HL-60 (cell line): ENCODE data around the gene ZNF446.

Experiments used
- DNase-seq, 2 experiments: peaks; one replicate each; pipeline ENCODE4 v3.0.0-alpha.2; 2010 to 2020; ENCODE audit warnings: low read depth in 1 of 2, low spot score in 1 of 2
- H3K27ac ChIP-seq: fragments of 250-450 bp; sonication (Bioruptor Pico); replicated peaks from 2 replicates; pipeline ENCODE4 v1.5.1; 2020; ENCODE audit warnings: mild to moderate bottlenecking, moderate library complexity
- H3K27me3 ChIP-seq: fragments of 250-450 bp; sonication (Bioruptor Pico); 2 replicates; pipeline ENCODE4 v1.5.1; 2021; ENCODE audit warnings: mild to moderate bottlenecking, moderate library complexity; ENCODE audit not compliant: insufficient read depth, poor library complexity, severe bottlenecking
- H3K4me3 ChIP-seq: replicated peaks from 2 replicates; pipeline ENCODE4 v1.5.1; 2011; ENCODE audit warnings: mild to moderate bottlenecking, control low read depth, low read length; ENCODE audit not compliant: insufficient read depth
- CTCF ChIP-seq: IDR thresholded peaks from one replicate; pipeline ENCODE4 v1.5.1; 2011; ENCODE audit warnings: low read length, control low read depth, inconsistent platforms; ENCODE audit not compliant: insufficient read depth
- GABPA ChIP-seq: IDR thresholded peaks from 2 replicates; pipeline ENCODE4 v1.6.1; 2012; ENCODE audit warnings: low read depth
- POLR2AphosphoS5 ChIP-seq: IDR thresholded peaks from 2 replicates; pipeline ENCODE4 v1.6.1; 2012; ENCODE audit warnings: low read depth
- REST ChIP-seq: IDR thresholded peaks from 2 replicates; pipeline ENCODE4 v1.6.1; 2012; ENCODE audit warnings: low read depth; ENCODE audit not compliant: insufficient replicate concordance
- SPI1 ChIP-seq: IDR thresholded peaks from 2 replicates; pipeline ENCODE4 v1.6.1; 2012; ENCODE audit warnings: low read depth, mild to moderate bottlenecking, borderline replicate concordance

The ZNF446 gene

GRCh38 chr19:58476498-58477015 is 405 bp downstream of the ZNF446 start:
- DNase-seq: no peak
- Histone ChIP-seq H3K27ac (peak overlapping the region; percentile 79), H3K4me3 (peak overlapping the region; percentile 70), H3K27me3 (no peaks in the 10 kb centered on the region)
- no peak for TF ChIP-seq POLR2AphosphoS5
- TF ChIP-seq SPI1: no peak
- TF ChIP-seq GABPA: no peak
- no peak for TF ChIP-seq REST
- no peak for TF ChIP-seq CTCF

GRCh38 chr19:58477130-58477529 is 978 bp downstream of the ZNF446 start:
- TF ChIP-seq CTCF: no peak
- TF ChIP-seq POLR2AphosphoS5: peak; percentile 43
- TF ChIP-seq GABPA: no peak
- Histone ChIP-seq H3K4me3 (no peak overlapping the region), H3K27me3 (no peaks in the 10 kb centered on the region), H3K27ac (no peak overlapping the region)
- DNase-seq: no peak

- TF ChIP-seq POLR2AphosphoS5: no peak
- TF ChIP-seq GABPA: no peak
- no peak for TF ChIP-seq CTCF
- TF ChIP-seq REST: no peak
- no peak for TF ChIP-seq SPI1
- H3K27me3 ChIP-seq: no peaks in the 10 kb centered on the region
- H3K4me3 ChIP-seq: no peak overlapping the region
- H3K27ac ChIP-seq: no peak overlapping the region
- DNase-seq: no peak
Measured at GRCh38 chr19:58477871-58478270, 1.7 kb downstream of the ZNF446 start.

- TF ChIP-seq POLR2AphosphoS5 (no peak), SPI1 (no peak), GABPA (no peak), REST (no peak), CTCF (no peak)
Measured at GRCh38 chr19:58479303-58479702, 3.2 kb downstream of the ZNF446 start.

More at GRCh38 chr19:58479303-58479702, 3.2 kb downstream of the ZNF446 start:
- H3K27me3 ChIP-seq: no peaks in the 10 kb centered on the region
- no peak overlapping the region for H3K4me3 ChIP-seq
- DNase-seq: no peak
- no peak overlapping the region for H3K27ac ChIP-seq
